ENCODE results near the gene CAPS.

CAPS gene

DNA sequence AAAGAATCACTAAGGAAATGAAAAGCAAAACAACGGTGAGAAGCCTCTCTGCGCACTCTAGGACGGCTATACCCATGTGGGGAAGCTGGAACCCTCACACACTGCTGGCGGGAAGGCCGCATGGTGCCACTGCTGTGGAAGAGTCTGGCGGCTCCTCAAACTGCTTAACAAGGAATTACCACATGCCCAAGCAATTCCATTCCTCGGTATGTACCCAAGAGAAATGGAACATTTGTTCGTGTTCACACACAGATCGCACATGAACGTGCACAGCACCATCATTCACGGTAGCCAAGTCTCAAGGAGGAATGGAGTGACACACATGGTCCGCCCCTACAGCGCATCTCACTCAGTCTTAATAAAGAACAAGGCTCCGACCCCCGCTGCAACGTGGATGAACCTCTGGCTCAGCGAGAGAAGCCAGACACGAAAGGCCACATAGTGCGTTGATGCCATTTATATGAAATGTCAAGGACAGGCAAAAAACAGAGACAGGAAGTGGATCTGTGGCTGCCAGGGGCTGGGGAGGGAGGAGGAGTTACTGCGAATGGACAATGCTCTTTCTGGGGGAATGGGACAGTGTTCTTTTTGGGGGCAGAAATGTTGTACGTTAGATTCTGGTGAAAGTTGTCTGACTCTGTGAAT, 7.6 kb downstream of the CAPS start:
- no peak overlapping the region for H3K4me3 ChIP-seq (ENCODE audit: low read depth, low read length)
- DNase-seq (ENCODE audit: low read depth) = no peak
- TF ChIP-seq, protein P1, sequence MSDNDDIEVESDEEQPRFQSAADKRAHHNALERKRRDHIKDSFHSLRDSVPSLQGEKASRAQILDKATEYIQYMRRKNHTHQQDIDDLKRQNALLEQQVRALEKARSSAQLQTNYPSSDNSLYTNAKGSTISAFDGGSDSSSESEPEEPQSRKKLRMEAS (IDR thresholded peaks at IDR 0.05; ENCODE audit: low read depth, low read length) = no peak
- TF ChIP-seq POLR2A (IDR thresholded peaks at IDR 0.05; ENCODE audit: extremely low read depth, insufficient read length) (no peak), MYC (IDR thresholded peaks at IDR 0.05; ENCODE audit: low read depth, low read length) (no peak)
- TF ChIP-seq, protein P2, sequence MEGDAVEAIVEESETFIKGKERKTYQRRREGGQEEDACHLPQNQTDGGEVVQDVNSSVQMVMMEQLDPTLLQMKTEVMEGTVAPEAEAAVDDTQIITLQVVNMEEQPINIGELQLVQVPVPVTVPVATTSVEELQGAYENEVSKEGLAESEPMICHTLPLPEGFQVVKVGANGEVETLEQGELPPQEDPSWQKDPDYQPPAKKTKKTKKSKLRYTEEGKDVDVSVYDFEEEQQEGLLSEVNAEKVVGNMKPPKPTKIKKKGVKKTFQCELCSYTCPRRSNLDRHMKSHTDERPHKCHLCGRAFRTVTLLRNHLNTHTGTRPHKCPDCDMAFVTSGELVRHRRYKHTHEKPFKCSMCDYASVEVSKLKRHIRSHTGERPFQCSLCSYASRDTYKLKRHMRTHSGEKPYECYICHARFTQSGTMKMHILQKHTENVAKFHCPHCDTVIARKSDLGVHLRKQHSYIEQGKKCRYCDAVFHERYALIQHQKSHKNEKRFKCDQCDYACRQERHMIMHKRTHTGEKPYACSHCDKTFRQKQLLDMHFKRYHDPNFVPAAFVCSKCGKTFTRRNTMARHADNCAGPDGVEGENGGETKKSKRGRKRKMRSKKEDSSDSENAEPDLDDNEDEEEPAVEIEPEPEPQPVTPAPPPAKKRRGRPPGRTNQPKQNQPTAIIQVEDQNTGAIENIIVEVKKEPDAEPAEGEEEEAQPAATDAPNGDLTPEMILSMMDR (IDR thresholded peaks at IDR 0.05; ENCODE audit: low read depth, low read length) = no peak

DNA sequence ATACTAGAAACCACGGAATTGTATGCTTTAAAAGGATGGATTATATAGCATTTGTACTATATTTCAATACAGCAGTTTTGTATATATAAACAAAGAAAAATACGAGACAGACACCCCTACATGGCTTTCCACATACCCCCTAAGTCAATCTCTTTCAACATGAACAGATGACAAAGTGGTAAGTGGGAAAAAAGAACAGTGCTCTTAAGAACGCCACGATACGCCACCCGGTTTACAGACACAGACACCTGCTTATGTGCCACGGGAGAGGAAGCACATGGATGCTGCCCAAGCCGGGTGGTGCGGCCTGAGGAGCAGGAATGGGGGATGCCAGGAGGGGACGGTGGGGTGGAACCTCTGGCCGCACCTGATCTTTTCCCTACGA, 8.1 kb downstream of the CAPS start:
- DNase-seq (ENCODE audit: low read depth) = no peak
- TF ChIP-seq, protein P1 (IDR thresholded peaks at IDR 0.05; ENCODE audit: low read depth, low read length) = no peak
- TF ChIP-seq MYC (IDR thresholded peaks at IDR 0.05; ENCODE audit: low read depth, low read length) (no peak), POLR2A (IDR thresholded peaks at IDR 0.05; ENCODE audit: extremely low read depth, insufficient read length) (no peak)
- TF ChIP-seq, protein P2 (IDR thresholded peaks at IDR 0.05; ENCODE audit: low read depth, low read length) = no peak

DNA sequence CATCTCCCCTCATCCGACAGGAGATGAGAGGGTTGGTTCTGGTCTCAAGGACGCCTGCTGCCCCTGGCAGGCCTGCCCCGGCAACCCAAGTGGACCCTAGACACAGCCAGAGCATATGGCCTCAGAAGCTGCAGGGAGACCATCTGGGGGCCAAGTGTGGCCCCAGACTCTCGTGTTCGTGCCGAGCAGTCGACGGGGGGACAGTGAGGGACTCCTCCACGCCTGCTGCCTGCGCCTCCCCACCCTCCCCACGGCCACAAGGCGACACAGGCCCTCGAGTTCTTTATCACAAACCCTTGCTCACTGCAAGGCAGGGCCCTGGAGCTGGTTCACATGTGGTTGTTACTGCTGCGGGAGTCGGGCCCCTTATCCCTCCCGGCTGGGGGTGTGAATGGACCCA, 9.3 kb downstream of the CAPS start:
- no peak overlapping the region for H3K4me3 ChIP-seq (ENCODE audit: low read depth, low read length)
- TF ChIP-seq POLR2A (IDR thresholded peaks at IDR 0.05; ENCODE audit: extremely low read depth, insufficient read length) (no peak), MYC (IDR thresholded peaks at IDR 0.05; ENCODE audit: low read depth, low read length) (no peak)
- TF ChIP-seq, protein P1 (IDR thresholded peaks at IDR 0.05; ENCODE audit: low read depth, low read length) = no peak
- TF ChIP-seq, protein P2 (IDR thresholded peaks at IDR 0.05; ENCODE audit: low read depth, low read length) = no peak
- no peak for DNase-seq (ENCODE audit: low read depth)

More for the DNA sequence above, 8.1 kb downstream of the CAPS start:
- no peak overlapping the region for H3K4me3 ChIP-seq (ENCODE audit: low read depth, low read length)

DNA sequence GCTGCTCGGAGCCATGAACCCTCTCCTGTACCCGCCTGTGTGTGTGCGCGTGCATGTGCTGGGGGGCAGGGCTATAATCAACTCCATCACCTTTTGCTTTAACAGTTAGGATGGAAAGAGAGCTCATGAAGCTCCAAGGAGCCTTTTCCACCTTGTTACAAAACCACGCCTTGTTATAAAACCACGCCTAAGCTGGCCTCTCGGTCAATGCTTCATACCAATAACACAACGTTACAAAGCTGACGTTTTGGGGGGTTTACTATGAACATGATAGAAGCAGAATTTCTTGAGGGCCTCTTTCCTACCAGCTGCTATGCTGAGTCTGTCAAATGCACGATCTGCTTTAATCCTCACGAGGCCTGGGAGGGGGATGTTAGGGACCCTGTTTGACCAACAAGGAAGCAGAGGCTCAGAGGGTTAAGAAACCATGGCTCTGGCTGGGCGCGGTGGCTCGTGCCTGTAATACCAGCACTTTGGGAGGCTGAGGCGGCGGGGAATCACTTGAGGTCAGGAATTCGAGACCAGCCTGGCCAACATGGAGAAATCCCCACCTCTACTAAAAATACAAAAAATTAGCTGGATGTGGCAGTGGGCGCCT, 11.9 kb downstream of the CAPS start:
- no peak for DNase-seq (ENCODE audit: low read depth)
- no peak for TF ChIP-seq MYC (IDR thresholded peaks at IDR 0.05; ENCODE audit: low read depth, low read length)
- TF ChIP-seq, protein P2 (IDR thresholded peaks at IDR 0.05; ENCODE audit: low read depth, low read length) = no peak
- no peak for TF ChIP-seq POLR2A (IDR thresholded peaks at IDR 0.05; ENCODE audit: extremely low read depth, insufficient read length)
- TF ChIP-seq, protein P1 (IDR thresholded peaks at IDR 0.05; ENCODE audit: low read depth, low read length) = no peak
- H3K4me3 ChIP-seq (ENCODE audit: low read depth, low read length) = no peak overlapping the region

DNA sequence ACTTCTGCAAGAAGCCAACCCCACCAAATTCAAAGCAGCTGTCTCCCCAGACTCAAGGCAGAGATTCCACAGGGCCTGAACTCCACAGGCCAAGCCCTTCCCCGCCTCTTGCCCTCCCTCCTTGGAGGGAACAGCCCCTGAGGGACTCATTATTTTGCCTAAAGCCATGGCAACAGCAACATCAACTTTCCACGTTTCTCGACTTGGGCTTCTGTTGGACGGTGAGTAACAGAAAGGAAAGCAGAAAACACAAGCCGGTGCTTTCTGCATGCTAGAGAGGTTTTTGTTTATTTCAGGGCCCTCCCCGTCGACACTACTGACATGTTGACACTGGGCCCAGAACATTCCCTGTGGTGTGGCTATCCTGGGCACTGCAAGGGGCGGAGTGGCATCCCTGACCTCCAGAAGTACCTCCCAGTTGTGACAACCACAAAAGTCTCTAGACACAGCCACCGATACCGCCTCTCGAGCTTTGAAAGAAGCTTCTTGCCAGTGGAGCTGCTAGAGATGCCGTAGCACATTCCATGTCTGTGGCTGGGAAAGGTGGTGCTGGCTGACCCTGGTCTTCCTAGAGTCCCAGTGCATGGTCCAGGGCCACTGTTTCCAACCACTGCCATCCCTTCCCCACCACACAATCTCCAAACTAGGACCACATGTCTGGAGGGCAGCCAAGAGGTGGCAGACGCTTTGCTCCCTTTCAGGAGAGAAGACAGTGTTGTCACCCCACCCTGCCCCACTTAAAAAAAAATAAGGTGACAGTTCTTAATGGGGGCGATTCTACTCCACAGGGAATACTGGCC, 12.8 kb downstream of the CAPS start:
- H3K4me3 ChIP-seq (ENCODE audit: low read depth, low read length) = no peak overlapping the region
- no peak for TF ChIP-seq POLR2A (IDR thresholded peaks at IDR 0.05; ENCODE audit: extremely low read depth, insufficient read length)
- TF ChIP-seq, protein P2 (IDR thresholded peaks at IDR 0.05; ENCODE audit: low read depth, low read length) = no peak
- TF ChIP-seq MYC (IDR thresholded peaks at IDR 0.05; ENCODE audit: low read depth, low read length) = no peak
- TF ChIP-seq, protein P1 (IDR thresholded peaks at IDR 0.05; ENCODE audit: low read depth, low read length) = no peak
- DNase-seq (ENCODE audit: low read depth) = no peak
